Lower leg skin (tissue), 3 donors: ENCODE results near the gene ZBTB20.

ENCODE experiments used
- CTCF ChIP-seq, 3 donors: fragments of 450-650 bp; IDR thresholded peaks; one replicate each; pipeline ENCODE4 v1.5.1; 2016; ENCODE audit warnings: antibody characterized with exemption in 3 of 3, mild to moderate bottlenecking in 3 of 3, moderate library complexity in 2 of 3
- POLR2A ChIP-seq, 2 donors: fragments of 450-650 bp; IDR thresholded peaks; one replicate each; pipeline ENCODE4 v1.6.1; 2016 to 2017; ENCODE audit warnings: antibody characterized with exemption in 2 of 2, mild to moderate bottlenecking in 1 of 2, moderate library complexity in 1 of 2

DNA sequence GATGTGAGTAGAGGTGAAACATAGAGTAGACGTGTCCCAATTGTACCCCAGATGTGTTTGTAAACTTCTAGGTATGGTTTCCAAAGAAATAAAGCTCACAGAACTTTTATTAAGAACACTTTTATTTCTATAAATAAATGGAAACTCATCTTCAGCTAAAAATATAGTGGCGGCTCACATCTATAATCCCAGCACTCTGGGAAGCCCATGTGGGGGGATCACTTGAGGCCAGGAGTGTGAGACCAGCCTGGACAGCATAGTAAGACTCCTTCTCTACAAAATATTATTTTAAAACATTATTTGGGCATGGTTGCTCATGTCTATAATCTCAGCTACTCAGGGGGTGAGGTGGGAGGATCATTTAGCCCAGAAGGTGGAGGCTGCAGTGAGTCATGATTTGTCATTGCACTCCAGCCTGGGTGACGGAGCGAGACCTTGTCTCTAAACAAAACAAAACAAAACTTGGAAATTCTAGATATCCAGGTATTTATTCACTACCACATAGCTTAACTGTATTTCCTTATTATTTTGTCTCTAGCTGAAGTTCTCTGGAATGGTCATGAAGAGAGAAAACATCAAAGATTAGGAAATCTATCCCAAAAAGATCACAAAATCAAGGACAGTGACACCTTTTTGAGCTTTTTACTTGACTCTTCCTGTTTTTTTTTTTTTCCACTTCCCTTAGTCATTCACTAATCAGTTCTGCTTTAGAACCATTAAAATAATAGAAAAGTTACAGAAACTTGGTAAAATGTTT, 595.1 kb downstream of the ZBTB20 start:
- no peak for TF ChIP-seq CTCF (IDR thresholded peaks at IDR 0.05)
- no peak for TF ChIP-seq POLR2A (IDR thresholded peaks at IDR 0.05)
